Islet of Langerhans (tissue), 1 donor: ENCODE data around the gene RSU1.
"Not testable (repeated sequence)": the region's sequence is repeated elsewhere in the genome, so short reads cannot be mapped to it uniquely, and the experiment has no call there.

Experiments
- FAIRE-seq: peaks from one replicate; lab custom pipeline; 2011; peaks lifted over from hg19 to GRCh38; lab: Jason Lieb, UNC

RSU1 gene

DNA sequence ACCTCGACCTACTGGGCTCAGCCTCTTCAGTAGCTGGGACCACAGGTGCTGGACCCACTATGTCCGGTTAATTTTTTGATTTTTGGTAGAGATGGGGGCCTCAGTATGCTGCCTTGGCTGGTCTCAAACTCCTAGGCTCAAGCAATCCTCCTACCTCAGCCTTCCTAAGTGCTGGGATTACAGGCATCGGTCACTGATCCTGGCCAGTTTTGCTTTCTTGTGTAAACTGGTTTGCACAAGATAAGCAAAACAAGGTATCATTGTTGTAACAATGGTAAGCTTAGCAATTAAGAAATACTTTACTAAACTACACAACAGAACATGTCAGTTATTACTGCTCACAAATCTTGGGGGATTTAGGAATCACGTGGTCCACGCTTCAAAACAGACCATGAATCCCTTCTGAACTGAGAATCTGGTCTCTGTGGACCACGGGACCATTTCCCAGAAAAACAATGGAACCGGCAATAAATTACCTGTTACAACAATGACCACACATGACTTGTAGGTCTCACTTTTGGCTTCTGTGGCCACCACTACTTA lies 36.8 kb downstream of the RSU1 start:
- no peak for FAIRE-seq

DNA sequence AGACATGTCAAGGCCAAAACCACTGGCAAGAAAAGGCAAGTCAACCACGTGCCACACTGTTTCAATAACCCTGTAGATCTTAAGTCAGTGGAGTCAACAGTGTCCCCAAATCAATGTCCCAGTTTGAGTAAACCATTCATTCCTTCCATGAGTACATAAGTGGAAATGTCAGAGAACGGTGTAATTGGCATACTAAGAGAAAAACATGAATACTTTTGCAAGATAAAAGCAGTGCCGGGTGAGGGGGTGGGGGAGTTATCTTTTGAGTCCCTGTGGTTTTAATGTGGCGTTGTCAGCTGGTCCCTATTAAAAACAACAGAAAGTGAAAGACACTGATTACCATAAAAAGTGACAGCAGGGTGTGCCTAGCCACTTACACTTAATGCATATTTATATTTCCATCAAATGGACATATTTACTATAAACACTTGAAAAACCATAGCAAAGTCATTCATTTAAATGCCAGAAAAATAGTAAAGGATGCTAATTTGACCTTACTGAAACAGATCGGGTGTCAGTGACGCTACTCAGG lies 37.8 kb downstream of the RSU1 start:
- no peak for FAIRE-seq

DNA sequence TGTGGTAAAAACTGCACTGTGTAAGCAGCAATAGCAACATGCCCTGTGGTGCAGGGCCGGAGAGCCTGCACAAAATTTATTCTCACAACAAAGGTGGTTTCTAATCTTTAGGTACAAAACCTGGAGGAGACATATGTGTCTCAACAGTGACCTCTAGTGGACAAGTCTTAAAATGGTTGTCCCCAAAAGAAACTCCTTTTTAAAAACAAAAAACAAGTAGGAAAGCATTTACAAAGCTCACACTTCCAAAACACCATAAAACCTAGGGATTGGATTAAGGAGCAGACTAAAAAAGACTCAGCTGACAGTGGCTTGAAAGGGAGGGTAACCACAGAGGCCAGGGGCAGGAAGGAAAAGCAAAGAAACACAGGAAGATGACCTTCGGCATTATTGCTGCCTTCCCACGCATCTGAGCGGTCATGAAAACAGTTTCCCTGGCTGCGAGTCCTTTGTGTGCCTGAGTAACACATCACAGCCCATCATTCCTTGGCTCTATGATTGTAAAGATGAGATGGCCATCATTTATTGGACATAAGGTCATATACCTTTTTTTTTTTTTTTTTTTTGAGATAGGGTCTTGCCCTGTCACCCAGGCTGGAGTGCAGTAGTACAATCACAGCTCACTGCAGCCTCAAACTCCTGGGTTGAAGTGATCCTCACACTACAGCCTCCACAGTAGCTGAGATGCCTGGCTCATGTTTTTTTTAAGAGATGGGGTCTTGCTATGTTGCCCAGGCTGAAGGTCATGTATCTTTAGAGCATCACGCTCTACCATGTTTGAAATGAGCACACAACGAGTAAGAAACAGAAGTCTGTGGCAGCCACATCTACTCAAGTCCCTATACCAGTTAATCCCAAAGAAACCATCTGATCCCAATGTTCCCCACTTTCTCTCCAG lies 39.5 kb downstream of the RSU1 start:
- peak; percentile 98 for FAIRE-seq

DNA sequence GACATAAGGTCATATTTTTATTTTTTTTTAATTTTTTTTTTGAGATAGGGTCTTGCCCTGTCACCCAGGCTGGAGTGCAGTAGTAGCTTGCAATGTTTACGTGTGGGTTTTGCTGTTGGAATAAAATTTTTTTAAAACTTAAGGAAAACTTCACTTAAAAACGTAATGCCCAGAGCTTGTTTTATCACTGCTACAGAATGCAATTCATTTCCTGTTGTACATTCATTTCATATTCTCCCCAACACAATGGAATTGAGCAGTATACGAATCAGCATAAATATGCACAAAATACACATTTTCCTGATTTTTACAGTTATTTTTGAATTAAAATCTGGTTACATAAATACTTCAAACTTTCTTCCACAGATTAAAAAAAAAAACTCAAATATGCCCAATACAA lies 40.3 kb downstream of the RSU1 start:
- no peak for FAIRE-seq

DNA sequence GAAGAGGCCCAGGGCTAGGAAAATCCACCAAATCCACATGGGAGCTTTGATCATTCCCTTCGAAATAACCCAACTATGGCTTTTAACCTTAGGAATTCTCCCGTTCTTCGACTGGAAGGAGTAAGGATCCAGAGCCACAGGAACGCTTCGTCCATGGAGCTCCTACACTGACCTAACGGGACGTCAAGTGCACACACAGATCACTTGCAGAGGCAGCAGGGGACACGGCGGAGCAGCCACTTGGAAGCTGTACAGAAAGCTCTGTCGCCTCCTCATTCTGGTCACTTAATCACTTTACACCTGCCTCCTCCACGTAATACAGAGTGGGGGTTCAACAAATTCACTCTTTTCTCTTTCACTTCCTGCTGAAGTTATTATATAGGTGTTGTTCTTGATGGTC lies 43.9 kb downstream of the RSU1 start:
- no peak for FAIRE-seq

DNA sequence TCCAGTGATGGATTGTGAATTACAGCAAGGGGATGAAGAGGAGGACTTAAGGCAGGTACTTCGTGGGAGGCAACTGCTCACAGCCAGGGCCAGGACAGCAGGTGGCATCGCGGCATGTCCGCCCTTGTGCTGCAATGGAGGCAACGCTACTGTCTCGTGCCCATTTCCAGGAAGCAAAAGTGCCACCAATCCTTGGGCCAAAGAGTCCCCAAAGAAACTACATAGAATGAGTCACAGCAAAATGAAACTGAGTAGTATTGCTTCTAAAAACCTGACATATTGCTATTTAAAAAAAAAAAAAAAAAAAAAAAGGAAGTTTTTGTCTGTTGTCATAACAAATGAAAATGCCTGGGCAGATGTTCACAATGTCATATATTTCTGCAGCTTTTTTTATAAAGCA lies 46.6 kb downstream of the RSU1 start:
- FAIRE-seq = no peak

DNA sequence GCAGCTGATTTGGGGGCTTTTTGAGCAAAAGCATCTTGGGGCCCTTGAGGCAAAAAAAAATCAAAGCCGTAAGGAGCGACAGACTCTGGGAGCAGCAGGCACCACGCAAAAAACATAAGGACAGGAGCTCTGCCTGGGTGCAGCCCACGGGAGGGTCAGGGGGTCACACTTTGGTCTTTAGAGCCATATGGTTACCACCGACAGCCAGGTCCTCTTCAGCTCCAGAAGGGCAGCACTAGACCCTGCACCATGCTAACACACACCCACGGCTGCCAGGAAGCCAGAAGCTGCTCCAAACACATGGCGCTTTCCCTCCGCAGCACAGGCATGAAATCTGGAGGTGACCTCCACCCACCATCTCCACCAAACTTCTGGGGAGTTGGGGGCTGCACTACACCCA lies 47.1 kb downstream of the RSU1 start:
- no peak for FAIRE-seq

DNA sequence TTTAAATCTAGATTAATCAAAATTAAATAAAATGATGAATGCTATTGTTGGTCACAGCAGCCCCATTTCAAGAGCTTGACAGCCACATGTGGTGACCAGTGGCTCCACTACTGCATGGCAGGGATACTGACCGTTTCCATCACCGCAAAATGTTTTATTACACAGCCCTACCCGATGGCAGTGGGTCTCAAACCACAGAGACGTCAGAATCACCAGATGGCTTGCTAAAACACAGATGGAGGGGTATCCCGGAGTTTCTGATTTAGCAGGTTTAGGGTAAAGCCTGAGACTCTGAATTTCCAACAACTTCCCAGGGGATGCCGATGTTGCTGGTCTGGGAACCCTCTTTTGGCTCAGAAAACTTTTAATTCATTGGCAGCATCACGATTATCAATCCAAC lies 47.9 kb downstream of the RSU1 start:
- FAIRE-seq = no peak

DNA sequence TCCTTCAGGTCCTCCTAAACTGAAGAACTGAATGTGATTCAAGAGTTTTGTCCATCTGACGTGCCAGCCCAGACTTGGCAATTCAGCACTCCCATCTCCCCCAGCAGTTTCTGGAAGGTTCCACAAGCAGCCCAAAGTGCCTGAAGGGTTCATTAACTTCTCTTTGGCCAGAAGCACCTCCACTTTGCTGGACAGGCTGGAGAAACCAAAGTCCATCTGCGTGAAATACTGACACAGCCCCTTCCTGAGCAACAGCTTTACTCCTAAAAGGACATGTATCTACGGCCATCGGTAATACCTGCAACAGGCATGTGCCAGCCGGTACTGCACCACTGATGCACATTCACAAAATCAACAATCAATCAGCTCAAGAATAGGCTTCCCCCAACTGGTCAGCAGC lies 48.5 kb downstream of the RSU1 start:
- FAIRE-seq = no peak

DNA sequence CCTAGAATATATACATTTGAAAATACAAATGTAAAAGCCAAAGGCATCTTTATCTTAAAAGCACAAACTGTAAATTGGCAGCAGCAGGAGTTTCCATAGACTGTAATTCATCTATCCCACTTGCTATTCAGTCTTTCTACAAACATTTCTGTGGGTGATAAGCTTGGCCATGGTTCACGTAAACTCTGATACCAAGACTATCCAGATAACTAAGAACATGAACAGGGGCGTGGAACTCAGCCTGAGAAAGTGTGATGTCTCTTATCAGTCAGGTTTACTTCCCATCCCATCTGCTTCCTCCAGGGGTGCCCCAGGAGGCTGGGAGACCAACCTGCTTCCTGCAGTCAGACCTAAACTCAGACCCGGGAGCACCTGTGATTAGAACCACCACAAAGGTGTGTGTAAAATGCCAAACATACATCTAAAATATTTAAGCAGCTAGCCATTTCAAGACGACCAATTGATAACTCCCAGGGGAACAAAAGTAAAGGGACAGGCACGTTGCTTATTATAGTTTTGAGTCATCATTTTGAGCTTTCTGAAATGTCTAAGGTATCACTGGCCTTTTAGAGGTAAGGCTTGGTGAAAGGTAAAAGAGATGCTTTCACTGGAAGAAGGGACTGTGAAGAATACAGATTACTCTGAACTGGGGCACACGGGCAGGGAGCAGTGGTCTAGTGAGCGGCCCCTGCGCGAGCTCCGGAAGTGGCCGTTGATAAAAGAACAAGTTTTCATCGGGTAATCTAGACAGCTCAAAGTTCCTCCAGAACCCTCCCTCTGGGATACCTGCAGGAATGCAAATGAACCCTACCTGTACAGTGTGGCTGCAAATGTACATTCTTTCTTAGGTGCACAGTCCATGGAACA lies 51.5 kb downstream of the RSU1 start:
- no peak for FAIRE-seq

DNA sequence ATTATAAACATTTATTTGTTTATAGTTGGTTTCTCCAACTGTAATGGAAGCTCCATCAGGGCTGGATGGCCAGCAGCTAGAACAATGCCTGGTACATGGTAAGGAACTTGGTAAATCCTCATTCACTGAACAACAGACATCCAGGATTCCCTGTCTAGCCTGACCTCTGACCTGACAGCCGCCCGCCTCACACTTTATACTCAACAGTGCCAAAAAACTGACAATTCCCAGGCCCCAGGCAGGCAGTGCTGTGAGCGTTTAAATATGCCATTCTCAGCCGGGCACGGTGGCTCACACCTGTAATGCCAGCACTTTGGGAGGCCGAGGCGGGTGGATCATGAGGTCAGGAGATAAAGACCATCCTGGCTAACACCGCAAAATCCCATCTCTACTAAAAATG lies 55.9 kb downstream of the RSU1 start:
- FAIRE-seq = no peak

DNA sequence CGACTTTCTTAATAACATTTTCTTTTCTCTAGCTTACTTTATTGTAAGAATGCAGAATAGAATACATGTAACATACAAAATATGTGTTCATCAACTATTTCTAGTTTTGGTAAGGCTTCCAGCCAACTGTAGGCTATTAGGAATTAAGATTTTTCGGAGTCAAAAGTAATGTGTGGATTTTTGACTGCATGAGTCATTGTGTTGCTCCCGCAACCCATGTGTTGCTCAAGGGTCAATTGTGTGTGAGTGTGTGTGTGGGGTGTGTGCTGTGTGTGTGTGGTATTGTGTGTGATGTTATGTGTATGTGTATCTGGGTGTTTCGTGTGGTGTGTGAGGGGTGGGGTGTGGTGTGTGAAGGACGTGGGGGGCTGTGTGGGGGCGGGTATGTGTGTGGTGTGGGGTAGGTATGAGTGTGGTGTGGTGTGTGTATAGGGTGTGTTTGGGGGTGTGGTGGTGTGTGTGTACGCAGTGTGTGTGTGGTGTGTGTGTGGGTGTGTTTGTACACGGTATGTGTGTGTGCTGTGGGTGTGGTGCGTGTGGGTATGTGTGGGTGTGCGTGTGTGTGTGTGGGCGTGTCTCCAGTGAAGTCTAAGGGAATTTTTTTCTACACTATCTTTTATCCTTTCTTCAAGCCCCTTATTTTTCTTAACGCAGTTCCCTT lies 60.5 kb downstream of the RSU1 start:
- no peak for FAIRE-seq

DNA sequence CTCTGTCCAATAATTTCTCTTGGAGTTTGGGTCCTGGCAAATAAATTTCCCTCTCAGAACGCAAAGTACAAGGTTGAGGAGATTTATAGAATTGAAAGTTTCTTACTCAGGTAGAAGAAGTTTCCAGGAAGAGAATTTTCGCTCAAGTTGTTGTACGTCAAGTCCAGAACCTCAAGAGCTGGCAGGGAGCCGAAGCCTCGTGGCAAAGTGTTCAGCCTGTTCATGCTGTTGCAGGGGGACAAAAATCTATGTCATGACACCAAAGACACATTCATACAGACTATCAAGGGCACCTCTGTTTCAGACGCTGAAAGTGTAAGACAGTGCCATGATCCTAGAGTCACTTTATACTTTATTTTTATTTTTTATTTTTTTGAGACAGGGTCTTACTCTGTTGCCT lies 62.5 kb downstream of the RSU1 start:
- no peak for FAIRE-seq

DNA sequence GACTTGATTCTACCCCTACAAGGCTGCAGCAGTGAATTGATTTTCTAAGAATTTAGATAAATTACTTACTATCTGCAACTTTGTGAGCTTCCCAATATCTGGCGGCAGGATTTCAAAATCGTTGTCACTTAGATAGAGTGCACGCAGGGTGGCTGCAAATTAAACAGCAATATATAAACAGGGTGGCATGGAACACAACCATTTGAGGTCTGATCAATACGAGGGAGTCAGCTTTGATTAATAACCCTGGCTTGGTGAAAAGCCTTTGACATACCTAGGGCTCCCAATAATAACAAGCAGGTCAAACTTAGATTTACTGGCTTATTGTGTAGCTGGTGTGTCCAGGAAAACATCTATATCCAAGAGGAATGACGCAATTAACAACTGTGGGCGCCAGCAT lies 64.4 kb downstream of the RSU1 start:
- FAIRE-seq = not testable (repeated sequence)

DNA sequence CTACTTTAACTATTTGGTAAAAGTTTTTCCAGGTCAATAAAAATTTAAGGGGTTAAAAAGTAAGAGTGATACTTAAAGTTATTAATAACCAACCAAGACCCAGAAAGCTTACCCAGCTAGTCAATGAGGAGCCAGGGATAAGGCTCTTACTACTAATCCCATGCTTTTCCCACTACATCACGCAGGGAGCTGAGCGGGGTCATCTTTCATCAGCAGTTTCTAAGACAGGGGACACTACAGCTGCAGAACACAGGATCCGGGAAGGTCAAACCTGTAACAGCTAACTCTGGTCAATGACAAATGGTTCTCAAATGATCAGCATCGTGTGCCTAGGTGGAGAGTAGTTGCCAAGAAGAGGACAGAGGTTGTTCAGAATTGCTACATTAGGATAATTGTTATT lies 65.1 kb downstream of the RSU1 start:
- no peak for FAIRE-seq

DNA sequence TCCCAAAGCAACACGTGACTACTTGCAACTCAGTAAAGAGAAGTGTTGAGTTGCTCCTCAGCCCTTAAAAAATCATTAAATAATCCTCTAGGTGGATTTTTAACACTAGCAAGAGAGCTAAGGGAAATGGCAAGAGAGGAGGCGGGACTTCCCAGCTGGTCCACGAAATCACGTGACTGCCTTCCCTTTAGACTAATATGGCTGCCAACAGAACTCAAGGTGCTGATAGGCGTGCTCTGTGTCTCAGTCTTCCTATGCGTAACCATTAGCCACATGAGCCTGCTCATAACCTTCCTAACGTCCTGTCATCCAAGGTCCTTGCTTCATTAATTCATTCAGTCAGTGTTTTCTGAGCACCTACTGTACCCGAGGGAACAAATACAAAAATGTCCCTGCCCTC lies 66.0 kb downstream of the RSU1 start:
- no peak for FAIRE-seq

DNA sequence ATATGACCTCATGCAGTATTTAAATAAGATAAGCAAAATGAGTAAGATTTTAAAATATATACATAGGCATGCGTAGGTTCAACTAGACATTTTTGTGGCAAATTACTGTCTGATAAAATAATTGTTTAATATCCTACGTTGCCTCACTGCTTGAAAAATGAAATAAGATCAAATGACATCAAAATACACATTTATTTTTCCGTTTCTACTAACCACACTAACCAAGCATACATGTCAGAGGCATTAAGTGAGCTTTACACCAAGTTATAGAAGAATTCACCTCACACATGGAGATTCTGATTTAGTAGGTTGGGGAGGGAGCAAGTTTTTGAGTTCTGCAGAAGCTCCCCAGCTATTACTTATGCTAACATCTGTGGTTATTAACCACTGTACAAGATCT lies 66.8 kb downstream of the RSU1 start:
- no peak for FAIRE-seq

DNA sequence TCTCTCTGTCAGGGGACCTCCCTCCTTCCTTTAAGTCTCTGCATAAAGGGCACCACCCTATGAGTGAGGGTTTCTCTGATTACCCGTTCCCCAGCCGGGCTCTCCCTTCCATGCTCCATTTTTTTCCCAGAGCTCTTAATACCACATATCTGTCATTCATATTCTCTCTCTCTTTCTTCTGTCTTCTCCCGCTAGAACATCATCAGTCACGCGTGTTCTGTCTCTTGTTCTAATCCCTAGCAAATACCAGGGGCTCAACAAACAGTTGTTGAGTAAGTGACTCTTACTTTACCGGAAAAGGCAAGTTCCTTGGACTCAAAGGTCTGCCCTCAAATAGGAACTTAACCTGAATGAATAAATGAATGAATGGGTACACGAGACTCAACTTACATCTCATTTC lies 68.5 kb downstream of the RSU1 start:
- no peak for FAIRE-seq

DNA sequence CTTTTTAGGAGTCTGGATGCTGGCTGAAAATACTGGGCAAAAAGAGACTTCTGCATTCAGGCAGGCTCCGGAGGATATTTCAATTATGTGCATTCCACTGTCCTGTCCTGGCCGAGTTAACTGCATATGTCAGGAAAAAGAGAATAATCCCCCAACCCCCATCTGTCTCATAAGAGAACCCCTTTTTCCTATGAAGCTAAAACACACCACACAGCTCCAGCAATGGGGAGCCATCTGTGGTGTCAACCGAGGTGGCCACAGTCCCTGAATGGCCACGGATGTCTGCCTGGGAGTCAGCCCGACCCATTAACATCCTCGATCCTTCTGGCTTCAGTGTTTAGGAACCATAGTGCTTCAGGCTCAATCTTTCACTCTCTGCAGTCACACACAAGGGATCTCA lies 70.4 kb downstream of the RSU1 start:
- no peak for FAIRE-seq

DNA sequence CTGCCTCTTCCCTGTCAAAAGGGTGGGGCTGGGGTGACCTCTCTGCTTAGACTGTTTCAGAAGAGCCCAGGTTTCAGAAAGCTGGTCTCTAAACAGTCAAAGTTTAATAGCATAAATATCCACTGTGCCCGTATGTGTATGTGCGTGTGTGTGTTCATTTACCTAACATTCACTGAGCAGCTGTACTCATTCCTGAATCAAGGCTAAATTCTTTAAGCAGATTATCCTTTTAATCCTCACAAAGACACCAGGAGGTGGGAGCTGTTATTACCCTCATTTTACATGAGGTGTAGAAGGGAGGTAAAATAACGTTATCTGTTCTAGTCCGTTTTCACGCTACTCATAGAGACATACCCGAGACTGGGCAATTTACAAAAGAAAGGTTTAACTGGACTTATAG lies 72.2 kb downstream of the RSU1 start:
- no peak for FAIRE-seq

DNA sequence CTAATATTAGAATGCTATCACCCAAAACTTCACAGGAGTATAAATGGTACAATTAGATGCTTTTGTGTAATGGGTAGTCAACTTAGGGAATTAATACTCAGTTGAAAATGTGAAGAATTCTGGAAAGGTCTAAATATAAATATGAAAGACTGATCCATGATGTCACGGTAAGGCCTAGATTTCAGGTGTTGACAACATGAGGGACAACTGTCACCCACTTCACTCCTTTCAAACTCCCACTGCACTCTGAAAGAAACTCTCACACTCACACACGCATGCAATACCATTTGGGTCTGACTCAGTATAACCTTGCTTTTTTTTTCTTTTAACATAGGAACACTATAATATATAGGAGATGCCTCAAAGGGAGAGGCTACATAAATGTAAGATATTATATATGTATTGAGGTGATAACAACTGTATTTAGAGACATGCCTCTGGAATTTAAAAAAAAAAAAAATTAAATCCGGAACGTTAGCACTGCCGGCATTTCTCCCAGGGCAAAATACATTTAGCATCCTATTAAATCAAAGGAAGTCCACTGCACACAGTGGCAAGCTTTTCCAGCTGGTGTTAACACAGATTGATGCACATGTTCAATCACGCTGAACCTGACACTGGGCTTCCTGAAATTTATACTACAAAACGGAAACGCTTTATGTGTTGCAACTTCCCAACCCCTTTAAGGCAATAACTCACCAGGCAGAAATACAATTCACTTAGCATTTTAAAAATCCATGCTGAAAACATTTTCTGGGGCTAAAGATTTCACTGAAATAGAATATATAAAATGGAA lies 74.9 kb downstream of the RSU1 start:
- FAIRE-seq = peak; percentile 65

DNA sequence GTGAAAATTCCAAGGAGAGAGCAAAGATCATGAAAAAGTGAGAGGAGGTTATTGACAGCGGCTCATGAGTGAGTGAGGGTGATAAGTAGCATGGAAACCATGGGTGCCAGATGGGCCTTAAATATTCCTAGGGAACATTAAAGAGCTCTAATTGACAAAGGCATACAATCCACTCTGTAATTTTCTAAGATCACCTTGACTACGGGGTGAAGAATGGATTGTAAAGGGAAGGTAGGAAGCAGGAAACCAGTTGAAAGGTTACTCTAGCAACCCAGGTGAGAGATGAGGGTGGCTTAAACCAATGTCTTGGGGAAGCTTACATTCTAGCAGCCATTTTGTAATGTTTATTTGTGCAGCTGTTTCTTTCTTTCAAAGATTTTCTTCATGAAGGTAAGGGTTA lies 75.7 kb downstream of the RSU1 start:
- FAIRE-seq = peak; percentile 88
